GM12875 (cell line): ENCODE measurements around the gene MAPKAP1.

Experiments
- H3K4me3 ChIP-seq: one replicate; pipeline ENCODE4 v1.5.1; 2011; ENCODE audit warnings: low read depth, low read length, control low read depth
- CTCF ChIP-seq: IDR thresholded peaks from 2 replicates; pipeline ENCODE4 v1.5.1; 2011; ENCODE audit warnings: low read depth, mild to moderate bottlenecking, control low read depth, inconsistent platforms, low read length, moderate library complexity, borderline replicate concordance; ENCODE audit not compliant: insufficient read depth

The MAPKAP1 gene

DNA sequence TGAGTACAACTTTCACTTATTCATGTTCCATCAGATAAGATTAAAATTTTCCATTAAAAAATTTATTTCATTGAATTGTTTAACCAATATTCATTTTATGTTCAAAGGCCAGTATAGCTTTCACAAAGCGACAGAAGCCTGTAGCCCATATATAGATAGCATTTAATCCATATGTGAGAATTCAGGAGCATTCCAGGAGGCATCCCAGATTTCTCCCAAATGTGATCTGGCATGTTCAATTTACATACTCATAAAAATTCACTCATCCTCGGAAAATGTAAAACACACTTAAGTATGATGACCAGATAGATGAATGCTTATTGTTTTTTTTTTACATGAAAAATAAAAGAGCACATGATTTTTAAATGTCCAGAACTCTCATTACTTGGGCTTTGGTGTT lies 141.9 kb downstream of the MAPKAP1 start:
- TF ChIP-seq CTCF = no peak
- no peak overlapping the region for H3K4me3 ChIP-seq

- H3K4me3 ChIP-seq = no peak overlapping the region
- no peak for TF ChIP-seq CTCF
These were observed 142.4 kb downstream of the MAPKAP1 start for GRCh38 chr9:125564631-125565030.

GRCh38 chr9:125561509-125562148 lies 145.4 kb downstream of the MAPKAP1 start:
- no peak overlapping the region for H3K4me3 ChIP-seq
- no peak for TF ChIP-seq CTCF

- no peak for TF ChIP-seq CTCF
- H3K4me3 ChIP-seq = no peak overlapping the region
These were observed 147.1 kb downstream of the MAPKAP1 start for GRCh38 chr9:125559894-125560293.

- TF ChIP-seq CTCF = no peak
These were observed 147.8 kb downstream of the MAPKAP1 start for GRCh38 chr9:125559194-125559593.

GRCh38 chr9:125558453-125559092 lies 148.4 kb downstream of the MAPKAP1 start:
- H3K4me3 ChIP-seq = no peak overlapping the region
- peak; percentile 65; the same call in 1 of the 2 replicates for TF ChIP-seq CTCF

More at GRCh38 chr9:125559194-125559593, 147.8 kb downstream of the MAPKAP1 start:
- H3K4me3 ChIP-seq = no peak overlapping the region
